GM19035 (cell line): ENCODE measurements around the gene KDM5B.
"Not testable (repeated sequence)": the region's sequence is repeated elsewhere in the genome, so short reads cannot be mapped to it uniquely, and the experiment has no call there.

Experiments
- ATAC-seq: cut with Tn5 transposase; IDR thresholded peaks from one replicate; pipeline ENCODE4 v1.9.1; 2021; ENCODE audit not compliant: unreplicated experiment

Gene KDM5B

DNA sequence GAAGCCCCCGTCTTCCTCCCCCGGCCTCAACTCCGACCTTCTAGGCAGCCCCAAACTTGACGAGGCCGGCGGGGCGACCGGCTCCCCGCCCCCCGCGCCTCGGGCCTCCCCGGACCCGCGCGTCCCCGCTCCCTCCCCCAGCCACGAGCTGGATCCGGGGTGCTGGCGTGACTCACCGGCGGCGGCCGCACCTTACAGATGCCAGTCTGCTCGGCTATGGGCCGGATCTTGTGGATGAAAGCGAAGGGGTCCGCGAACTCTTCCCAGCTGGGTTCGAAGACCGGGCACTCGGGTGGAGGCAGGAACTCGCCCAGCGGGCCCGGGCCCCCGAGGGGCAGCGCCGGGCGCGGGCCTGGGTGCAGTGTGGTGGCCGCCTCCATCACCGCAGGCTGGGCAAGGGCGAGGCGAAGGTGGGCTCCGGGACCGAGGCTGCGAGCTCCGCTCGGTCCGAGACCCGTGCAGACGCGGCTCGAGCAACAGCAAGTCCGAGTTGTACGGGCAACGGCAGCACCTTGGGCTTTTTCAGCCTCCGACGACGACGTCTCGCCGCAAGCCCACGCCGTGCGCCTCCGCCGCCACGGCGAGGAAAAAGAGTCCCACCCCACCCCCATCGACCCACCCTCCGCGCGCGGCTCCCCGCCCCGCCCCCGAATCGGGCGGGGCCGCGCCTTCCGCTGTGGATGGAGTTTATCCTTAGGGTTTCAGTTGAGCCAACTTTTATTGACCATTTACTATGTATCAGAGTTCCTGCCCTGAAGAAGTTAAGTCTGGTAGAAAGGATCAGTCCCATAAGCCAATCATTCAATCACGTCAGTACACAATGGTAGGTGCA is at the start of gene KDM5B:
Gene KDM5B, minus strand, starts transcription at position 496 of the 832 bp plus-strand sequence. Its CDS starts 116 bp downstream, at position 380.
- ATAC-seq, result no peak

- no peak for ATAC-seq
Observed at GRCh38 chr1:202857136-202857610, 49.0 kb upstream of the KDM5B start.

DNA sequence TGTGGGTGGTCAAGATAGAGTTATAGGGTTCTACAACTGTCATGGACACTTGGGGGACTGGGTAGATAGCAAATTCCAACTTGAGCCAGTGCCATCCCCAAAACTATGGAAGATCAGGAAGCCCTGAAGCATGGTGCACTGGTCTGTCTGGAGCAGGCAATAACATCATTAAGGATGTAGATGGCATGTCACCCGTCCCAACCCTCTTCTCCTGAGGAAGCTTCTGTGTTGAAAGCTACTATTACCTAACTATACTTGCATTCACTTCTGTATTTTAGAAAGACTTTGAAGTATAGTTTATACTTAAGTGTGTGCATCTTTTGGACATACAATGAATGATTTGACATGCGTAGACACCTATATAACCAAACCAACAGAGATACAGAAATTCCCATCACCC is 47.8 kb upstream of the KDM5B start:
- no peak for ATAC-seq

DNA sequence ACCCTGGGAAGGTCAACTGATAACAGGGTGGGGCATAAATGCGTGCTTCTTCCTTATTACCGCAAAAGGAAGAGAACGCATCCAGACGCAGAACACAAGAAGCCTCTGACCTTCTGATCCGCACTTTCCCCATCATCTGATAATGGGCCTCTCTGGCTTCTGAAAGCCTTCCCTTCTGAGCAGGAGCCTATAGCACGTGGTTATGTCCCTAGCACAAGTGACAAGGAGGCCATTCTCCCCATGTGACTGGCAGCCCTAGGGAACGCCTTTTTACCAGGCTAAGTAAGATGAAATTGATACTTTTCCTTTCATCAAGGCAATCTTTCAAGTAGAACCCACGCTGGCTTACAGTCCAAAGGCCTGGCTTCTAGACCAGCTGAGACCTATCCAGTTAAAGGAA is 46.6 kb upstream of the KDM5B start:
- no peak for ATAC-seq

DNA sequence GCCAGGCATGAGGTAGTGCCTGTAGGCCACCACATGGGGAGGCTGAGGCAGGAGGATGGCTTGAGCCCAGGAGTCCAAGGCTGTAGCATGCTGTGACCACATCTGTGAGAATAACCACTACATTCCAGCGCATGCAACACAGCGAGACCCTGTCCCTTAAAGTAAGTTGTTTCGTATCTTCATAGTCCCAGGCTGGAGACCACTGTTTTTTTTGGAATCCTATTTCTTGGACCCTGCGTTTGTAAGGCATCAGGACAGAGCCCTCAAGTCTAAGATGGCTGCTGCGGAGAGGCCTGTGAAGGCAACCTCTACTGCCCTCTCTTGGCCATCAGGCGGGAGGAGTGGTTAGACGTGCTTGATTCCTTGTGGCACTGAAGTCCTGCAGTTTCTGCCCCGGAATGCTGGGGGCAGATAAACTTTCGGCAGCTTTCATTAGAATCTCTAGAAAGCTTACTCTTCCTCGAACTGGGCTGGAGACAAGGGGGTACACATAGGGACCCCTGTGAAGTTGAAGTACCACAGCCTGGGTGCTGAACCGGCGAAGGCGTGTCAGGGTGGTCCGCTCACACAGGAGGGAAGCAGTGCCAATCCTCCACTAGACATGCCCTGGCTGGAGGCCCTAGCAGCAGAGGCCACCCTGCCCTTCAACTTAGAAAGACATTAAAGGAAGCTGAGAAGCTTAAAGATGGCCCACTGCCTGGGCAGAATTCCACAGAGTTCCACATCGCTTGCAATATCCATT is 44.1 kb upstream of the KDM5B start:
- ATAC-seq, result no peak

GRCh38 chr1:202850593-202851362 is 42.6 kb upstream of the KDM5B start:
- no peak for ATAC-seq

DNA sequence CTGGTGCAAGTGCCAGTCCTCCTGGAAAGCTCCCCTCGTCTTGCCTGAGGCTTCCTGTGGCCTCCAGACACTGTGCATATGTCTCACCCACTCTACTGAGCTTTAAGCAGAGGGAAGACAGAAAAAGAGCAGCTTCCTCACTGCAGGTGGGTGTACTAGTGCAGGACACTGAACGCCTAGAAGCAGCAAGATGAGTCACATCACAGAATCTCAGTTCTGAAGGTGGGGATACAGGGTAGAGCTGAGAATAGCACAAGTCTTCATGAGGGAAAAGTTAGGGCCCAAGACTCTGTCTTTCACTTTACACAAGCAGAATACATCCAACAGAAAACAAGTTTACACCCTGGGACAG is 39.9 kb upstream of the KDM5B start:
- ATAC-seq, result peak; percentile 71

DNA sequence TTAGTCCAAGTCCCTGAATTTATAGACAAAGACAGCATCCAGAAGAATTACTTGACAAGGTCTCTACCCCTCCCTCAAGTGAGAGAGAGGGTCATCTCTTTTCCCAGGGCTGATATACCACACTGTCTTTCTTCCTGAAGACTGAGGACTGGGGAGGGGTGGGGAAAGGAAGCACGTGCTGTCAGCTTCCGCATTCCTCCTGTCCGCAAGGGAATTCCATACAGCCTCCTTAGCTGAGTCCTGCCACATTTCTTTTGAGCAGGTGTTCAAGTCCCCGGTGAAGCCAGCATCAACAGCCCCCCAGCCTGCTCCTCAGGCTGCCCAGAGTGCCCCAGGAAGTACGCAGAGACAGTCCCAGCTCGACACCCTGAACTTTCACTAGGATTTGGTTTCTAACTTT is 36.7 kb upstream of the KDM5B start:
- ATAC-seq, result no peak

GRCh38 chr1:202844259-202844658 is 36.0 kb upstream of the KDM5B start:
- ATAC-seq, result no peak

- ATAC-seq, result no peak
Observed at GRCh38 chr1:202843081-202843480, 34.9 kb upstream of the KDM5B start.

DNA sequence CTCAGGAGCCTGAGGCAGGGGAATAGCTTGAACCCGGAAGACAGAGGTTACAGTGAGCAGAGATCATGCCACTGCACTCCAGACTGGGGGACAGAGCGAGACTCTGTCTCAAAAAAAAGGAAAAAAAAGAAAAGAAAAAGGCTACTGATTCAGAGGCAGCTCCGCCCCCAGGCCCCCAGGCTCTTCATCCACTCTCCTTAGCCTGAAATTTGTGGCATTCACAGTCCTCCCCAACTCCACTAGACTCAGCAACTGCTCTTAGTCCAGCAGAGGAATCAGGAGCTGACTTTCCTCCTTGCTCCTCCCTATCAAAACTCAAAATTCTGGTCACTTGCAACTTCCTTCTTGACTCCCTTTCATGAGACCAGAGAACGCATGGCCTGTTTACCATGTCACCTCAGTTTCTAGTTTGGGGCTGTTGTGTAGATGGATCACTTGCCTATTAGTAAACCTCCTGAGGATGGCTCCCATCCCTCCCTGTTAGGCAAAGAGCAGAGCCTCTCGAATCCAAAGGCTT is 29.6 kb upstream of the KDM5B start:
- ATAC-seq, result no peak

GRCh38 chr1:202836623-202837403 is 28.6 kb upstream of the KDM5B start:
- no peak for ATAC-seq

GRCh38 chr1:202835548-202836072 is 27.4 kb upstream of the KDM5B start:
- no peak for ATAC-seq

GRCh38 chr1:202834771-202835547 is 26.7 kb upstream of the KDM5B start:
- ATAC-seq, result no peak

DNA sequence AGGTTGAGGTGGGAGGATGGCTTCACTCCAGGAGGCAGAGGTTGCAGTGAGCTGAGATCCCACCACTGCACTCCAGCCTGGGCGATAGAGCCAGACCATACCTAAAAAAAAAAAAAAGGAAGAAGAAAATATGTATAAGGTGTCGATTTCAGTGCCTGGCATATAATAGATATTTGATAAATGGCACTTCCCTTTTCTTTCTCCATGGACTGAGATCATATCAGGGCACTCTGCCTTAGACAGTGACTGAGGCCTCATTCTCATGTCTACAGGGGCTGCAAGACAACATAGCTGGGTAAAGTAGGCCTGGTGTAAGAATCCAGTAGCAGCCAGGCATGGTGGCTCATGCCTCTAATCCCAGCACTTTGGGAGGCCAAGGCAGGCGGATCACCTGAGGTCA is 23.7 kb upstream of the KDM5B start:
- no peak for ATAC-seq

GRCh38 chr1:202829223-202829622 is 21.0 kb upstream of the KDM5B start:
- ATAC-seq, result not testable (repeated sequence)

DNA sequence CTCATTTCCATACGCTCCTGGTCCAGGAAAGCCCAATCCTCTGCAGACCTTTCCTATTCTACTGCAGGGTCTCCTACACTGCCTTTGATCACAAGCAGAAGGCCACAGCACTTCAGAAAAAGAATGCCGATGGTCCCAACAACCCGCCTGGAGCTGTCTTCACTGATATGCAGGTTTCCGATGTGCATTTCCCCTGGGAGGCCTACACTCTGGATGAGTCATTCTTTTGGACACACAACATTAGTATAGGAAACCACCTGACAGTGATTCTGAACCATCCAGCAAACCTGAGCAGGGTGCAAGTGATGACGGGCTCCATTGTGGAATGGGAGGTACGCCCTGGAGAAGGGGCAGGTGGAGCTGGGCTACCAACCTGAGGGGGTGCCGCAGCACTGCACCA is 17.5 kb upstream of the KDM5B start:
- ATAC-seq, result no peak

GRCh38 chr1:202821467-202821866 is 13.2 kb upstream of the KDM5B start:
- no peak for ATAC-seq

DNA sequence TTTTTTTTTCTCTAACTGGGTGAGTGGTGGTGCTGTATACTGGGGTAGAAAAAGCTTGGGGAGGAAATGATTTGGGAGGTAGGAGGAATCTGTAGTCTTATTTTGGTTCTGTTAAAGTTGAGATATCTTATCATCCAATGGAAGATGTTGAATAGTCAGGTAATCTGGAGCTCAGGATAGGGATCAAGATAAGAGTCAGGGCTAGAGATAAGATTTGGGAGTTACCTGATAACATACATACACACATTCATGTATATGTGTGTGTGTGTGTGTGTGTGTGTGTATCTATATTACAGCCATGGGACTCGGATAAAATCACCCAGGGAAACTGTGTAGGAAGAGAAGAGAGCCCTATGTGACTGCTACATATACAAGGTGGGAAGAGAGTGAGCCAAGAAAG is 10.6 kb upstream of the KDM5B start:
- ATAC-seq, result no peak
